MM.1S (cell line): Measurements from ENCODE around the gene MDH1.

ENCODE experiments used
- CTCF ChIP-seq: fragments of 300-600 bp; sonication (generic); IDR thresholded peaks from 2 replicates; pipeline ENCODE4 v1.5.1; 2016; ENCODE audit warnings: antibody characterized with exemption, low read length, mixed read lengths
- EZH2 ChIP-seq: fragments of 300-600 bp; sonication (generic); optimal IDR thresholded peaks from 2 replicates; pipeline ENCODE3; 2017; ENCODE audit warnings: low read depth, mild to moderate bottlenecking, antibody characterized with exemption, low read length, mixed read lengths

DNA sequence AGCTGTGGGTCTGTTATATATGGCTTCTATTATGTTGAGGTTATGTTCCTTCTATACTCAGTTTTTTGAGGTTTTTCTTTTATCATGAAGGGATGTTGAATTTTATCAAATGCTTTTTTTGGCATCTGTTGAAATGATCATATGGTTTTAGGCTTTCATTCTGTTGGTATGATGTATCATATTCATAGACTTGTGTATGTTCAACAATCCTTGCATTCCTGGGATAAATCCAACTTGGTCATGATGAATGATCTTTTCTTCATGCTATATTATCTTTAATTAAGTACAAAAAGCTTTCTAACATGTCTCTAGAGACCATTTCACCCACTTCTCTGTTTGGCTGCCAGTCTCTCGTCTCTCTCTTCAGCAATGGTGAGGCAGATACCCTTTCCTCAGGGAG, 54.2 kb downstream of the MDH1 start:
- TF ChIP-seq CTCF (no peak), EZH2 (no peak)
